Fibroblast of lung (primary cell): Measurements from ENCODE around the gene LARP6. TPM values are rescaled to one million over a fixed set of nuclear protein-coding genes. Genes with fewer than 3 reads are reported as not detected.
A peak's percentile ranks its signal among the peaks of the same experiment; 100 is the strongest.

Source experiments
- DNase-seq, 2 donors: peaks; one replicate each; pipeline versions ENCODE4 v3.0.0 to v3.0.0-alpha.2; 2010; ENCODE audit warnings: low read depth in 2 of 2
- H2AFZ ChIP-seq: 2 replicates; pipeline ENCODE4 v1.5.1; 2012; ENCODE audit warnings: low read length, control low read depth, inconsistent platforms
- H3K27ac ChIP-seq: 2 replicates; pipeline ENCODE4 v1.5.1; 2011; ENCODE audit warnings: low read length, control low read depth; ENCODE audit not compliant: insufficient read depth
- H3K27me3 ChIP-seq: 2 replicates; pipeline ENCODE4 v1.5.1; 2011; ENCODE audit warnings: mild to moderate bottlenecking, low read length; ENCODE audit not compliant: control insufficient read depth, insufficient read depth
- H3K36me3 ChIP-seq: 2 replicates; pipeline ENCODE4 v1.5.1; 2011; ENCODE audit warnings: low read length; ENCODE audit not compliant: control insufficient read depth, insufficient read depth
- H3K4me1 ChIP-seq: 2 replicates; pipeline ENCODE4 v1.5.1; 2011; ENCODE audit warnings: low read length; ENCODE audit not compliant: control insufficient read depth, insufficient read depth; ENCODE audit errors: extremely low read depth
- H3K4me2 ChIP-seq: 2 replicates; pipeline ENCODE4 v1.5.1; 2011; ENCODE audit warnings: low read length, control low read depth; ENCODE audit not compliant: insufficient read depth; ENCODE audit errors: extremely low read depth
- H3K4me3 ChIP-seq, 4 experiments: fragments of 200-600 bp in 1 of 4; sonication (generic) in 1 of 4; replicated peaks in 1 of 4; 2 replicates each; pipeline ENCODE4 v1.5.1; 2011 to 2016; ENCODE audit warnings: low read length in 4 of 4, low read depth in 3 of 4, mild to moderate bottlenecking in 3 of 4, control low read depth in 2 of 4, inconsistent platforms in 1 of 4, mixed read lengths in 1 of 4; ENCODE audit not compliant: insufficient read depth in 1 of 4; ENCODE audit errors: control extremely low read depth in 1 of 4
- H3K79me2 ChIP-seq: 2 replicates; pipeline ENCODE4 v1.5.1; 2012; ENCODE audit warnings: mild to moderate bottlenecking, low read length, inconsistent platforms; ENCODE audit not compliant: control insufficient read depth, insufficient read depth
- H3K9ac ChIP-seq: 2 replicates; pipeline ENCODE4 v1.5.1; 2011; ENCODE audit warnings: mild to moderate bottlenecking, low read length, control low read depth; ENCODE audit not compliant: insufficient read depth
- H3K9me3 ChIP-seq: 2 replicates; pipeline ENCODE4 v1.5.1; 2012; ENCODE audit warnings: low read depth, low read length; ENCODE audit not compliant: control insufficient read depth, insufficient read depth
- H4K20me1 ChIP-seq: 2 replicates; pipeline ENCODE4 v1.5.1; 2011; ENCODE audit warnings: low read length; ENCODE audit not compliant: control insufficient read depth, insufficient read depth; ENCODE audit errors: extremely low read depth
- EZH2 ChIP-seq: IDR thresholded peaks from 2 replicates; pipeline ENCODE4 v1.5.1; 2012; ENCODE audit warnings: low read length, control low read depth, mild to moderate bottlenecking; ENCODE audit errors: missing control alignments
- polyA plus RNA-seq, 2 donors: library from polyadenylated mRNA; depleted of rRNA in 1 of 2; stranded (reverse) in 1 of 2; unstranded in 1 of 2; fragments of >200 nt; gene quantifications; 2 replicates each; pipeline ENCODE4 v1.2.1, GENCODE V29; 2011 to 2012; ENCODE audit warnings: missing spikeins in 1 of 2
- total RNA-seq: library from RNA; depleted of rRNA; stranded (reverse); fragments of >200 nt; gene quantifications from 2 replicates; pipeline ENCODE4 v1.2.1, GENCODE V29; 2014
- TF ChIP-seq, protein P1 (sequence below), 2 donors: IDR thresholded peaks in 1 of 2; conservative IDR thresholded peaks in 1 of 2; 1 replicate in 1 of 2; 2 replicates in 1 of 2; pipeline ENCODE4 v1.5.1; 2011 to 2012; ENCODE audit warnings: low read length in 2 of 2, control low read depth in 1 of 2, inconsistent platforms in 1 of 2, low read depth in 1 of 2, mild to moderate bottlenecking in 1 of 2

Gene LARP6
- total and polyA plus RNA-seq, 2 donors (not counting 1 experiment from before 2014, with no cell fraction given): 108 to 160 TPM

DNA sequence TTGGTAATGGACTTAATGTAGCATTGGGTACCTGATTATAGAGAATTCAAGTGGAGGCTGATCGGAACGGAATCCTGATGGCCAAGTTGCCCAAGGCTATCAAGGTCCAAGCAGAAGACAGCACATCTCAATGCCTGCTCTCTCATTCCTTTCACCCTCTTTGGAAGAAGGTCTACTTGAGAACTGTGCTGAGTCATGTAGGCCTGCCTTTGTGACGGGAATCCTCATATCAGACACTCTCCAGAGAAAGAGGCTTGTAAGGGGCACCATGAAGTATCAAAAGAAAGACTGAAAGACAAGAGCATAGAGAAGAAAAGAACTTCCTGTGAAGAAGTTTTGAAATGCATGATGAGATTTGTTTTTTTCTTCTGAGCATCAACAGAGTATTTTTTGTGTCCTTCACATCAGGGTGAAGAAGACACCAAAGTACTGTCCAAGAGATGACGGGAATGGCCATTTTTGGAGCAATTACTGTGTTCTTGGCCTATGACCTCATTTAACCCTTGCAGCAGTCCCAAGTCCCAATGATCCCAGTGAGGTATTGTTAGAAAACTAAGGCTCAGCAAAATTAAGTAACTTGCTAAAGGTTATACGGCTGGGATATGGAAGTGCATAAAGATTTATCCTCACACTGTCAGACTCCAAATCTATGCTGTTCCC, 13.2 kb upstream of the LARP6 start:
- Histone ChIP-seq H3K9ac (no peak overlapping the region), H3K4me1 (peaks cover 31% of the 10 kb centered on the region), H3K36me3 (no peaks in the 10 kb centered on the region), H2AFZ (no peak overlapping the region), H3K4me2 (no peak overlapping the region), H3K27ac (no peak overlapping the region), H3K4me3 (no peak overlapping the region), H3K9me3 (no peaks in the 10 kb centered on the region), H3K27me3 (no peaks in the 10 kb centered on the region), H3K79me2 (no peaks in the 10 kb centered on the region), H4K20me1 (no peaks in the 10 kb centered on the region)
- peak in 1 of 2 donors; percentile 40 for DNase-seq
- TF ChIP-seq EZH2: no peak
- TF ChIP-seq, protein P1, sequence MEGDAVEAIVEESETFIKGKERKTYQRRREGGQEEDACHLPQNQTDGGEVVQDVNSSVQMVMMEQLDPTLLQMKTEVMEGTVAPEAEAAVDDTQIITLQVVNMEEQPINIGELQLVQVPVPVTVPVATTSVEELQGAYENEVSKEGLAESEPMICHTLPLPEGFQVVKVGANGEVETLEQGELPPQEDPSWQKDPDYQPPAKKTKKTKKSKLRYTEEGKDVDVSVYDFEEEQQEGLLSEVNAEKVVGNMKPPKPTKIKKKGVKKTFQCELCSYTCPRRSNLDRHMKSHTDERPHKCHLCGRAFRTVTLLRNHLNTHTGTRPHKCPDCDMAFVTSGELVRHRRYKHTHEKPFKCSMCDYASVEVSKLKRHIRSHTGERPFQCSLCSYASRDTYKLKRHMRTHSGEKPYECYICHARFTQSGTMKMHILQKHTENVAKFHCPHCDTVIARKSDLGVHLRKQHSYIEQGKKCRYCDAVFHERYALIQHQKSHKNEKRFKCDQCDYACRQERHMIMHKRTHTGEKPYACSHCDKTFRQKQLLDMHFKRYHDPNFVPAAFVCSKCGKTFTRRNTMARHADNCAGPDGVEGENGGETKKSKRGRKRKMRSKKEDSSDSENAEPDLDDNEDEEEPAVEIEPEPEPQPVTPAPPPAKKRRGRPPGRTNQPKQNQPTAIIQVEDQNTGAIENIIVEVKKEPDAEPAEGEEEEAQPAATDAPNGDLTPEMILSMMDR (conservative IDR thresholded peaks at IDR 0.05 in 1 of 2, IDR thresholded peaks at IDR 0.05 in 1 of 2; ENCODE audit: low read depth in 1 of 2, low read length in 2 of 2): no peak

DNA sequence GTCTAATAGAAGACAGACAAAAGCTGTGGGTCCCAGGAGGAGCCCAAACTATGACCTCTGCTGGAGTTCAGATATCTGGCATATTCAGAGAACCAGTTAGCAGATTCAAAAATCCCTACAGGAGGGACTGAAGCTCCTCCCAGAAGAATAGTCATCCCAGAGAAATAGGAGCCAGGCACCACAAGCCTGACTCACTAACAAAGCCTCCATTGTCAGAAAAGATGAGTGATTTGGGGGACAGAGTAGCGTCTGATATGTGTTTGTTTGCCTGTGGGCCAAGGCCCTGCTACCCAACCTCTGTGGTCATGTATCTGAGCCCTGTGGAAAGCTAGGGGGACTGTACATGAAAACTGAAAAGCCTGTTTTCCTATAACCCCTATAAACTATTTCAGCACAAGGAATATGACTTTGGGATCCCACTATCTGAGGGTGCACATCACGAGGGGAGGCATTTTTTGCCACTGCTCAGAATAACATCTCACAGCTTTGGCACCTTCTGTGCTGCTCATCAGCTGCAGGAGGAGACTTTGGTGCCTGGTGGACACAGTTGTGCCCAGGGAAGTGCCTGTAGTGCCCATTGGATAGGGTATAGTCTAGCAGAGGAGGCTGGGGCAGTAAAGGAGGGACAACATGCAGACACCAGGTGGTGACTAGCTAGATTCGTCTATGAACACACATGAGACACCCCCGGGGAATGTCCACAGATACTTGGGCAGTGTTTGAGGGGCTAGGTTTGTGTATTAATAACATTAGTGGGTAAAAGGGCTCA, 9.7 kb upstream of the LARP6 start:
- no peaks in the 10 kb centered on the region for H3K9me3 ChIP-seq
- H3K9ac ChIP-seq: no peak overlapping the region
- no peaks in the 10 kb centered on the region for H3K79me2 ChIP-seq
- peak overlapping the region; percentile 59 for H3K27ac ChIP-seq
- no peak for TF ChIP-seq EZH2
- TF ChIP-seq, protein P1 (conservative IDR thresholded peaks at IDR 0.05 in 1 of 2, IDR thresholded peaks at IDR 0.05 in 1 of 2; ENCODE audit: low read depth in 1 of 2, low read length in 2 of 2): no peak
- H2AFZ ChIP-seq: no peak overlapping the region
- peaks cover 22% of the 10 kb centered on the region for H3K4me1 ChIP-seq
- no peaks in the 10 kb centered on the region for H3K36me3 ChIP-seq
- H4K20me1 ChIP-seq: no peaks in the 10 kb centered on the region
- H3K4me2 ChIP-seq: peak overlapping the region; percentile 0
- no peak overlapping the region for H3K4me3 ChIP-seq
- DNase-seq: peak; percentile 85 to 94
- H3K27me3 ChIP-seq: no peaks in the 10 kb centered on the region

DNA sequence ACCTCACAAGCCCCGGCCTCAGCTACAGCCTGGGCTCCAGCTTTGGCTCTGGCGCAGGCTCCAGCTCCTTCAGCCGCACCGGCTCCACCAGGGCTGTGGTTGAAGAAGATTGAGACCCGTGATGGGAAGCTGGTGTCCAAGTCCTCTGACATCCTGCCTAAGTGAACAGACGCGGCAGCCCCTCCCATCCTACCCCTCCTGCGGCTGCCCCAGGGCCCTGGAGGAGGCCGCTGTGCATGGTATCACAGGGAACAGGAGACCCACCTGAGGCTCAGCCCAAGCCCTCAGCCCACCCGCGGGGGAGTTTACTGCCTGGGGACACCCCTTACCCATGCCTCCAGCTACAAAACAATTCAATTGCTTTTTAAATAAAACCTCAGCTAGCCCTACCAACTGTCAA, 6.0 kb upstream of the LARP6 start:
- TF ChIP-seq EZH2: no peak
- TF ChIP-seq, protein P1 (conservative IDR thresholded peaks at IDR 0.05 in 1 of 2, IDR thresholded peaks at IDR 0.05 in 1 of 2; ENCODE audit: low read depth in 1 of 2, low read length in 2 of 2): no peak
- H3K4me2 ChIP-seq: no peak overlapping the region
- DNase-seq: no peak
- H3K27me3 ChIP-seq: no peaks in the 10 kb centered on the region
- H3K4me3 ChIP-seq: no peak overlapping the region
- peaks cover 32% of the 10 kb centered on the region for H3K4me1 ChIP-seq
- H3K27ac ChIP-seq: no peak overlapping the region
- no peak overlapping the region for H2AFZ ChIP-seq
- no peak overlapping the region for H3K9ac ChIP-seq
- no peaks in the 10 kb centered on the region for H4K20me1 ChIP-seq
- H3K79me2 ChIP-seq: no peaks in the 10 kb centered on the region
- no peaks in the 10 kb centered on the region for H3K9me3 ChIP-seq
- H3K36me3 ChIP-seq: no peaks in the 10 kb centered on the region
